ENCODE results near the gene C10orf67.
"Not testable (repeated sequence)": the region's sequence is repeated elsewhere in the genome, so short reads cannot be mapped to it uniquely, and the experiment has no call there.

C10orf67 gene

GRCh38 chr10:23344241-23344841, at the start of gene C10orf67:
Gene C10orf67 (minus strand): TSS chr10:23344797. CDS start chr10:23344774, 23 bp downstream.
- DNase-seq (ENCODE audit: low read depth, low spot score): no peak

DNA sequence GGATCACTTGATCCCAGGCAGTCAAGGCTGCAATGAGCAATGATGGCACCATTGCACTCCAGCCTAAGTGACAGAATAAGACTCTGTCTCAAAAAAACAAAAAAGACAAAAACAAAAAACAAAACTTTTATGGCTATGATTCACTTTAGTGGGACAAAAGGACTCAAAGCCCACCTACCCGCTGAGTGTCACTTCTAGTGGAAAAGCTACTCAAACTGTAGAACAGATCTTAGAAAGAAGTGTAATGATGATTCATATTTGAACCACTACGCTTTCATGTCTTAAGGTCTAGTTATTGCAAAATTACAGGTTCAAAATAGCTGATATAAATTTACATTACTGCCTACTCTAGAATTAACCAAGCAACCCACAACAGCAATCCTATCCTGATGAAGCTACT, 47.2 kb upstream of the C10orf67 start:
- no peak for DNase-seq (ENCODE audit: low read depth, low spot score)

GRCh38 chr10:23390809-23391208, 46.2 kb upstream of the C10orf67 start:
- no peak for DNase-seq (ENCODE audit: low read depth, low spot score)

DNA sequence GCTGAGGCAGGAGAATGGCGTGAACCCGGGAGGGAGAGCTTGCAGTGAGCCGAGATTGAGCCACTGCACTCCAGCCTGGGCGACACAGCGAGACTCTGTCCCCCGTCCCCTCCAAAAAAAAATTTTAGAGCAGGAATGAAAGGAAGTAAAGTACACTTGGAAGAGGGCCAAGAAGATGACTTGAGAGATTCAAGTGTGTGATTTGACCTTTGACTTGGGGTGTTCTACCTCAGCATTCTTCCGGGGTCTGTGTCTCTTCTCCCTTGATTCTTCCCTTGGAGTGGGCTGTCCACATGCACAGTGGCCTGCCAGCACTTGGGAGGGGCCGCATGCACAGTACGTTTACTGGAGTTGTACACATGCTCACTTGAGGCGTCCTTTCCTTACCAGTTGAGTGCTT, 45.8 kb upstream of the C10orf67 start:
- DNase-seq (ENCODE audit: low read depth, low spot score): not testable (repeated sequence)

DNA sequence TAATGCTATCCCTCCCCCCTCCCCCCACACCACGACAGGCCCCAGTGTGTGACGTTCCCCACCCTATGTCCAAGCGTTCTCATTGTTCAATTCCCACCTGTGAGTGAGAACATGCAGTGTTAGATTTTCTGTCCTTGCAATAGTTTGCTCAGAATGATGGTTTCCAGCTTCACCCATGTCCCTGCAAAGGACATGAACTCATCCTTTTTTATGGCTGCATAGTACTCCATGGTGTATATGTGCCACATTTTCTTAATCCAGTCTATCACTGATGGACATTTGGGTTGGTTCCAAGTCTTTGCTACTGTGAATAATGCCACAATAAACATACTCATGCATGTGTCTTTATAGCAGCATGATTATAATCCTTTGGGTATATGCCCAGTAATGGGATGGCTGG, 42.9 kb upstream of the C10orf67 start:
- not testable (repeated sequence) for DNase-seq (ENCODE audit: low read depth, low spot score)

DNA sequence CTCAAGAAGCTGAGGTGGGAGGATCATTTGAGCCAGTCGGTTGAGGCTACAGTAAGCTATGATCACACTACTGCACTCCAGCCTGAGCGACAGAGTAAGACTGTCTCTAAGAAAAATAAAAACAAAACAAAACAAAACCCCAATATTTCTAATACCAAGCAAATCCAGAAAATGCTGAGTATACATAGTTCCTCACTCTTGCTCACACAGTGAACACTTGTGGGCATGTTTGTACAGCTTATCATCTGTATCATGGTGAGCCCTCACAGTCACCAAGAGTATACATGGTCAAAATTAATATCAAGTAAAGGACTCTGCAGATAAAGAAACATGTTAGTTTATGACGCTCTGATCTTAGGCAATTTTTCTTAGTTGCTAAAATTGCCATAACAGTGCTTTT, 41.5 kb upstream of the C10orf67 start:
- DNase-seq (ENCODE audit: low read depth, low spot score): no peak

DNA sequence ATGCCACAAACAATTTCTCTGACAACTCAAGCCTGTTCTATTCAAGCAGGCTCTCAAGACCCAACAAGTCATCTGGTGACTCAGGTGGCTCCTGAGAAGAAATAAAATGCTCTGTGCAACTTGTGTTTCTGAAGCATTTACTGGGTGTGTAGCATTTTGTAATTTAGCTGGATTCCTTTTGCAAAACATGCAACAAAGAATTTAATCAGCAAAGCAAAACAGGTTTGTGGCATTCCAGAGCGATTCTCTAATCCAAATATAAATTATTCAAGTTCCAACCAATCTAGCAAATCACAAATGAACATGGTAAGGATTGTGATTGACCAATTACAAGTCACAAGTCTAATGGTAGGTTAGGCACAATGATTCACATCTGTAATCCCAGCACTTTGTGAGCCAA, 39.8 kb upstream of the C10orf67 start:
- DNase-seq (ENCODE audit: low read depth, low spot score): no peak

DNA sequence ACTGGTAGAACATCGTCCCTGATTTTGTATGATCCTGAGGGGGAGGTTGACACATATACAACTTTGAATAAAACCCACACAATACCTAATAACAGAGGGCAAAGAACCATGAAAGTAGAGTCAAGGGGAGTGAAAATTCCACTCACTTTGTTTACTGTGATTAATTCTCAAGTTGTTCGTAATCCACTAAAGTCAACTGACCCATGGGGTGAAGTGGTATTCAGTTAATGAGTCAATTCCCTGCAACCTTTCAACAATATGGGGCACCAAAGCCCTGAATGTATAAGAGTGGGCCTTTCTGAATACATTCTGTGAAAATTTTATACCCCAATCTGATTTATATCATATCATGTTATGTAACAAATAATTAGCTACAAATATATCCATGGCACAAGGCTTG, 39.0 kb upstream of the C10orf67 start:
- DNase-seq (ENCODE audit: low read depth, low spot score): no peak

GRCh38 chr10:23381298-23382040, 36.9 kb upstream of the C10orf67 start:
- no peak for DNase-seq (ENCODE audit: low read depth, low spot score)

- DNase-seq (ENCODE audit: low read depth, low spot score): no peak
These were observed 35.1 kb upstream of the C10orf67 start for GRCh38 chr10:23379686-23380085.

DNA sequence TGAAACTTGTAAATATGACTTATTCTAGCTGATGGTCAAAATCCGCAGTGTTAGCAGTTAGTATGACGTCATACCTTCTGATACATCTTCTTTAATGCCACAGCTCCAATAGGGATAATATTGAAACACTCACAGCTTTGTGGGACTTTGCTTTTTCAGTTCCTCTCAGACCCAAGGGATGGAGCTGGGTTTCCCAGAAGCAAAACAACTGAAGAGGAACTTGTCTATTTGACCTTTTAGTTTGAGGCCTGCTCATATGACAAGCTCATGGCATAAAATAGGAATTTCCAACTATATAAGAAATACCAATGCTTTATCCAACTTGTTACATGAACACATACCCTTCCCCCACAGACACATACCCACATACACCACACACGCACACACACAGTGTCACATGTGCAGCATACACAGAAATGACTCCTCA, 31.6 kb upstream of the C10orf67 start:
- DNase-seq (ENCODE audit: low read depth, low spot score): no peak

- DNase-seq (ENCODE audit: low read depth, low spot score): no peak
These were observed 30.8 kb upstream of the C10orf67 start for GRCh38 chr10:23375366-23375765.

- DNase-seq (ENCODE audit: low read depth, low spot score): no peak
These were observed 28.6 kb upstream of the C10orf67 start for GRCh38 chr10:23373156-23373555.

DNA sequence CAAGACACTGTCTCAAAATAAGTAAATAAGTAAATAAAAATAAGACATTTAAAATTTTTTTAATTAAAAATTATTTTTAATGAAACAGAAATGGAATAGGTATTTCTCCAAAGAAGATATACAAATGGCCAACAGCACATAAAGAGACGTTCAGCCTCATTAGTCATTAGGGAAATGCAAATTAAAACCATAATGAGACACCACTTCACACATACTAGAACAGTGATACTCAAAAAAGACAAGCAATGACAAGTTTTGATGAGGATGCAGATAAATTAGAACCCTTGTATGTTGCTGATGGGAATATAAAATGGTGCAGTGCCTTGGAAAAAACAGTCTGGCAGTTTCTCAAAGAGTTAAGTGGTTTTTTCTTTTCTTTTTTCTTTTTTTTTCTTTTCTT, 26.5 kb upstream of the C10orf67 start:
- no peak for DNase-seq (ENCODE audit: low read depth, low spot score)

GRCh38 chr10:23370106-23370505, 25.5 kb upstream of the C10orf67 start:
- no peak for DNase-seq (ENCODE audit: low read depth, low spot score)

DNA sequence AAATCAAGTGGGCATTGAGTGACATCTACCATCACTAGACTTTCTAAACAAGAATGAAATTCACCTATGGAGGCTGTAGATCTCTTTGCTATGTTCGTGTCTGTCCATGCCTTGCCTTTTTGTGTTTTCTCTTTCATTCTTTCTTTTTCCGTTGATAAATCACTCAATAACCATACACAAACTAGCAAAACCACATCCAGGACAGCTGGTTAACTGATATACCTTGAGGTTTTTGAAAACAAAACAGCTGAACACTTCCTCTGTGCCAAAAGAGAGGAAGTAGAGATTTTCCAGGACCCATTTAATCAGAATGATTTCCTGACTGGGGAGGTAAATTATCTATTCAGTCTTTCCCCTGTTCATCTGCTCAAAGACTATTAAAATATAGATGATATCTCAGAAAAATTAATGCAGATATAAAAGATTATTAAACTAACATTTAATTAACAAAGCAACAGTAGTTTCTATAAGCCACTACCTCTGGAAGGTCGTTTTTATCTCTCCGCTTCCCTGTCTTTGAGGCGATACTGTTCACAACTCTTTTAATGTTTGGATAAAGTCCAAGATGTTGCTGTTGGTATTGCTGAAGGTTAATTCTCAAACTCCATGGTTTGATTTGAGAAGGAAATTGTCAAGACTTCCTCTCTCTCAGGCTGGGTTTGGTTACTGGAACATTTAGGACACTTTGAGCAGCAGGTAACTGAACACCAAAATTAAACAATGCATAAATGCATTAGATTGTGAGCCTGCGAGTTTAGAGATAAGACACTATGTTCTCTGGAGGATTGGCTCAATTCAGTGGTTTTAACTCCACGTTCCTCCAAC, 24.4 kb upstream of the C10orf67 start:
- DNase-seq (ENCODE audit: low read depth, low spot score): no peak

GRCh38 chr10:23367896-23368595, 23.4 kb upstream of the C10orf67 start:
- DNase-seq (ENCODE audit: low read depth, low spot score): no peak

GRCh38 chr10:23365417-23366030, 20.9 kb upstream of the C10orf67 start:
- DNase-seq (ENCODE audit: low read depth, low spot score): not testable (repeated sequence)

GRCh38 chr10:23364378-23364777, 19.8 kb upstream of the C10orf67 start:
- no peak for DNase-seq (ENCODE audit: low read depth, low spot score)

GRCh38 chr10:23363793-23364135, 19.2 kb upstream of the C10orf67 start:
- no peak for DNase-seq (ENCODE audit: low read depth, low spot score)

Measured in brain pericyte (primary cell).